Endothelial cell of umbilical vein (primary cell): ENCODE measurements around the gene LRRC74B. TPM values are rescaled to one million over a fixed set of nuclear protein-coding genes. Genes with fewer than 3 reads are reported as not detected.

Experiments used
- BruUV-seq: library from RNA; stranded (reverse); fragments of 400-500 nt; replicated peaks from 2 replicates; lab custom pipeline; 2021; lab: Mats Ljungman, UMichigan
- CTCF ChIA-PET: fragments of 300-600, 350-600 bp; sonication (Branson Sonifier 250); formaldehyde crosslinking; loops from one replicate; lab custom pipeline; 2021; ENCODE audit warnings: antibody characterized with exemption, inconsistent platforms; lab: Charles Lee
- POLR2A ChIA-PET: fragments of 300-600, 350-600 bp; sonication (Branson Sonifier 250); formaldehyde crosslinking; loops from one replicate; lab custom pipeline; 2021; ENCODE audit warnings: antibody characterized with exemption, inconsistent platforms; lab: Charles Lee
- DNase-seq: peaks from one replicate; pipeline ENCODE4 v3.0.0-alpha.2; 2011; ENCODE audit warnings: low read depth, low spot score
- FAIRE-seq: peaks from 2 replicates; lab custom pipeline; 2011; peaks lifted over from hg19 to GRCh38; lab: Jason Lieb, UNC
- H2AFZ ChIP-seq: 2 replicates; pipeline ENCODE4 v1.6.0; 2012; ENCODE audit warnings: low read depth, low read length, control low read depth, inconsistent platforms
- H3K27ac ChIP-seq: 2 replicates; pipeline ENCODE4 v1.5.1; 2011; ENCODE audit warnings: low read depth, mild to moderate bottlenecking, control low read depth, low read length, moderate library complexity; ENCODE audit not compliant: insufficient read depth
- H3K27me3 ChIP-seq, 2 experiments: 2 replicates each; pipeline versions ENCODE4 v1.6.0 to v1.6.1; 2011; ENCODE audit warnings: low read length in 2 of 2, mixed read lengths in 1 of 2; ENCODE audit not compliant: control insufficient read depth in 2 of 2, insufficient read depth in 2 of 2
- H3K36me3 ChIP-seq, 2 experiments: 2 replicates in 1 of 2; 3 replicates in 1 of 2; pipeline ENCODE4 v1.5.1; 2011; ENCODE audit warnings: low read length in 2 of 2, mild to moderate bottlenecking in 1 of 2, moderate library complexity in 1 of 2; ENCODE audit not compliant: control insufficient read depth in 2 of 2, insufficient read depth in 2 of 2; ENCODE audit errors: extremely low read depth in 1 of 2
- H3K4me1 ChIP-seq: 3 replicates; pipeline ENCODE4 v1.5.1; 2011; ENCODE audit warnings: mild to moderate bottlenecking, low read length; ENCODE audit not compliant: control insufficient read depth, insufficient read depth; ENCODE audit errors: extremely low read depth
- H3K4me2 ChIP-seq: 2 replicates; pipeline ENCODE4 v1.6.1; 2011; ENCODE audit warnings: low read length, control low read depth, mixed read lengths; ENCODE audit not compliant: insufficient read depth
- H3K4me3 ChIP-seq, 3 experiments: fragments of 200-600 bp in 1 of 3; sonication (generic), shearing (Covaris generic) in 1 of 3; replicated peaks in 1 of 3; 2 replicates each; pipeline ENCODE4 v1.5.1; 2011 to 2016; ENCODE audit warnings: control low read depth in 3 of 3, low read length in 3 of 3, mild to moderate bottlenecking in 2 of 3, inconsistent platforms in 1 of 3, low read depth in 1 of 3, moderate library complexity in 1 of 3; ENCODE audit not compliant: insufficient read depth in 1 of 3
- H3K79me2 ChIP-seq: 2 replicates; pipeline ENCODE4 v1.6.0; 2012; ENCODE audit warnings: low read length, inconsistent platforms; ENCODE audit not compliant: control insufficient read depth, insufficient read depth
- H3K9ac ChIP-seq: replicated peaks from 2 replicates; pipeline ENCODE3; 2011; ENCODE audit warnings: low read length, control low read depth; ENCODE audit not compliant: insufficient read depth; ENCODE audit errors: extremely low read depth
- H3K9me1 ChIP-seq: replicated peaks from 3 replicates; pipeline ENCODE4 v1.6.0; 2011; ENCODE audit warnings: mild to moderate bottlenecking, low read length; ENCODE audit not compliant: control insufficient read depth, insufficient read depth; ENCODE audit errors: extremely low read depth
- H3K9me3 ChIP-seq: replicated peaks from 2 replicates; pipeline ENCODE4 v1.5.1; 2012; ENCODE audit warnings: low read length, inconsistent platforms; ENCODE audit not compliant: control insufficient read depth, insufficient read depth
- H4K20me1 ChIP-seq: replicated peaks from 2 replicates; pipeline ENCODE3; 2011; ENCODE audit warnings: mild to moderate bottlenecking, low read length; ENCODE audit not compliant: control insufficient read depth, insufficient read depth; ENCODE audit errors: extremely low read depth
- EZH2 ChIP-seq: IDR thresholded peaks from 2 replicates; pipeline ENCODE4 v1.6.1; 2012; ENCODE audit warnings: borderline replicate concordance, low read depth, mild to moderate bottlenecking, moderate library complexity, low read length, inconsistent platforms; ENCODE audit not compliant: severe bottlenecking
- FOS ChIP-seq: IDR thresholded peaks from 2 replicates; pipeline ENCODE4 v1.6.1; 2011; ENCODE audit warnings: mild to moderate bottlenecking, low read length, moderate library complexity, borderline replicate concordance; ENCODE audit not compliant: insufficient read depth
- GATA2 ChIP-seq: IDR thresholded peaks from 2 replicates; pipeline ENCODE4 v1.7.0; 2011; ENCODE audit warnings: low read depth, mild to moderate bottlenecking, moderate library complexity, mixed read lengths, low read length; ENCODE audit not compliant: insufficient read length, insufficient read depth
- JUN ChIP-seq: IDR thresholded peaks from 2 replicates; pipeline ENCODE4 v1.6.1; 2011; ENCODE audit warnings: borderline replicate concordance, low read depth; ENCODE audit not compliant: insufficient read length, insufficient read depth
- MAX ChIP-seq: IDR thresholded peaks from 2 replicates; pipeline ENCODE4 v1.6.1; 2011; ENCODE audit not compliant: insufficient read depth, insufficient read length
- MYC ChIP-seq: IDR thresholded peaks from one replicate; pipeline ENCODE4 v1.6.1; 2011; ENCODE audit warnings: mild to moderate bottlenecking, low read depth, low read length
- POLR2A ChIP-seq: IDR thresholded peaks from 2 replicates; pipeline ENCODE4 v1.6.1; 2012; ENCODE audit warnings: low read depth, mild to moderate bottlenecking, control low read depth, low read length
- POLR2AphosphoS5 ChIP-seq: IDR thresholded peaks from 2 replicates; pipeline ENCODE4 v1.6.1; 2012; ENCODE audit warnings: low read depth, mild to moderate bottlenecking, control low read depth, low read length, moderate library complexity; ENCODE audit not compliant: insufficient read depth
- dilution Hi-C: fragments of 300-500 bp; cut with MboI; formaldehyde crosslinking; loops from one replicate; pipeline ENCODE4 v1.15.0; 2019; ENCODE audit warnings: low sequenced_read_pairs; ENCODE audit not compliant: extremely low pct_ligation_motif_present
- intact Hi-C: fragments of 100-400 bp; cut with micrococcal nuclease; formaldehyde crosslinking; loops from one replicate; pipeline ENCODE4 v1.10.0; 2022
- polyA plus RNA-seq, 4 experiments: library from polyadenylated mRNA; depleted of rRNA in 3 of 4; stranded (reverse) in 3 of 4; unstranded in 1 of 4; fragments of >200 nt; gene quantifications; 2 replicates each; pipeline versions ENCODE4 v1.2.1 to v1.2.3, GENCODE V29; 2011 to 2012; ENCODE audit warnings: missing spikeins in 1 of 4
- total RNA-seq: library from RNA; stranded (reverse); gene quantifications from 2 replicates; pipeline ENCODE4 v1.2.3, GENCODE V29; 2021
- TF ChIP-seq, protein P1 (sequence below), 2 donors: IDR thresholded peaks; 1 replicate in 1 of 2; 2 replicates in 1 of 2; pipeline ENCODE4 v1.5.1; 2011; ENCODE audit warnings: low read length in 2 of 2, mild to moderate bottlenecking in 2 of 2, moderate library complexity in 2 of 2, control low read depth in 1 of 2, inconsistent platforms in 1 of 2, low read depth in 1 of 2; ENCODE audit not compliant: insufficient read depth in 1 of 2; ENCODE audit errors: extremely low read depth in 1 of 2

Gene LRRC74B
- total and polyA plus RNA-seq, 2 donors (not counting 3 experiments of a cell fraction or from before 2014, with no cell fraction given): not detected

- H3K27ac ChIP-seq: no peak overlapping the region
- dilution Hi-C loops: no loop called here
- no peaks in the 10 kb centered on the region for H4K20me1 ChIP-seq
- no peak overlapping the region for H3K9ac ChIP-seq
- H3K4me3 ChIP-seq: no peak overlapping the region
- no peak overlapping the region for H3K4me2 ChIP-seq
- no peaks in the 10 kb centered on the region for H3K36me3 ChIP-seq
- H2AFZ ChIP-seq: no peak overlapping the region
- ChIA-PET CTCF (no interaction called here), POLR2A (no interaction called here)
- TF ChIP-seq, protein P1, sequence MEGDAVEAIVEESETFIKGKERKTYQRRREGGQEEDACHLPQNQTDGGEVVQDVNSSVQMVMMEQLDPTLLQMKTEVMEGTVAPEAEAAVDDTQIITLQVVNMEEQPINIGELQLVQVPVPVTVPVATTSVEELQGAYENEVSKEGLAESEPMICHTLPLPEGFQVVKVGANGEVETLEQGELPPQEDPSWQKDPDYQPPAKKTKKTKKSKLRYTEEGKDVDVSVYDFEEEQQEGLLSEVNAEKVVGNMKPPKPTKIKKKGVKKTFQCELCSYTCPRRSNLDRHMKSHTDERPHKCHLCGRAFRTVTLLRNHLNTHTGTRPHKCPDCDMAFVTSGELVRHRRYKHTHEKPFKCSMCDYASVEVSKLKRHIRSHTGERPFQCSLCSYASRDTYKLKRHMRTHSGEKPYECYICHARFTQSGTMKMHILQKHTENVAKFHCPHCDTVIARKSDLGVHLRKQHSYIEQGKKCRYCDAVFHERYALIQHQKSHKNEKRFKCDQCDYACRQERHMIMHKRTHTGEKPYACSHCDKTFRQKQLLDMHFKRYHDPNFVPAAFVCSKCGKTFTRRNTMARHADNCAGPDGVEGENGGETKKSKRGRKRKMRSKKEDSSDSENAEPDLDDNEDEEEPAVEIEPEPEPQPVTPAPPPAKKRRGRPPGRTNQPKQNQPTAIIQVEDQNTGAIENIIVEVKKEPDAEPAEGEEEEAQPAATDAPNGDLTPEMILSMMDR (IDR thresholded peaks at IDR 0.05; ENCODE audit: extremely low read depth in 1 of 2, insufficient read depth in 1 of 2, low read depth in 1 of 2, low read length in 2 of 2): no peak
- TF ChIP-seq GATA2 (no peak), JUN (no peak), POLR2A (no peak), FOS (no peak), MYC (no peak), POLR2AphosphoS5 (no peak), EZH2 (no peak), MAX (no peak)
- no peak for FAIRE-seq
- no peaks in the 10 kb centered on the region for H3K9me3 ChIP-seq
- no TSS peak for BruUV-seq
- intact Hi-C loops: no loop called here
- DNase-seq: no peak
- no peaks in the 10 kb centered on the region for H3K27me3 ChIP-seq
- H3K9me1 ChIP-seq: no peaks in the 10 kb centered on the region
- H3K4me1 ChIP-seq: no peaks in the 10 kb centered on the region
- H3K79me2 ChIP-seq: no peaks in the 10 kb centered on the region
Measured at GRCh38 chr22:21025266-21025665, 20.5 kb upstream of the LRRC74B start.
